Esophagus muscularis mucosa (tissue), 4 donors: Measurements from ENCODE around the gene CEP192. TPM values are rescaled to one million over a fixed set of nuclear protein-coding genes. Genes with fewer than 3 reads are reported as not detected.

Experiments
- DNase-seq: peaks from one replicate; pipeline ENCODE4 v3.0.0-alpha.2; 2017; ENCODE audit errors: extremely low spot score
- H3K27ac ChIP-seq, 4 donors: fragments of 200-600 bp; sonication (generic); replicated peaks in 1 of 4; 1 replicate in 3 of 4; 2 replicates in 1 of 4; pipeline ENCODE4 v1.5.1; 2016 to 2019; ENCODE audit warnings: mild to moderate bottlenecking in 1 of 4
- H3K27me3 ChIP-seq, 4 donors: fragments of 200-600 bp; sonication (generic); one replicate each; pipeline versions ENCODE4 v1.5.1 to v1.6.0; 2016 to 2019
- H3K36me3 ChIP-seq, 4 donors: fragments of 200-600 bp; sonication (generic); one replicate each; pipeline ENCODE4 v1.5.1; 2016 to 2019
- H3K4me1 ChIP-seq, 4 donors: fragments of 200-600 bp; sonication (generic); one replicate each; pipeline ENCODE4 v1.5.1; 2016 to 2019
- H3K4me3 ChIP-seq, 4 donors: fragments of 200-600 bp; sonication (generic); 1 replicate in 2 of 4; 2 replicates in 2 of 4; pipeline ENCODE4 v1.5.1; 2016 to 2019; ENCODE audit warnings: mild to moderate bottlenecking in 4 of 4, moderate library complexity in 1 of 4
- H3K9me3 ChIP-seq, 4 donors: fragments of 200-600 bp; sonication (generic); 1 replicate in 3 of 4; 2 replicates in 1 of 4; pipeline ENCODE4 v1.5.1; 2016 to 2019
- CTCF ChIP-seq, 3 experiments: fragments of 200-600 bp in 2 of 3; fragments of 450-650 bp in 1 of 3; sonication (generic) in 2 of 3; IDR thresholded peaks; one replicate each; pipeline ENCODE4 v1.5.1; 2017 to 2019; ENCODE audit warnings: antibody characterized with exemption in 3 of 3, mild to moderate bottlenecking in 2 of 3, moderate library complexity in 1 of 3
- EP300 ChIP-seq: sonication (generic); formaldehyde crosslinking; IDR thresholded peaks from one replicate; pipeline ENCODE4 v1.6.1; 2017; ENCODE audit warnings: antibody characterized with exemption
- POLR2A ChIP-seq: fragments of 450-650 bp; IDR thresholded peaks from one replicate; pipeline ENCODE4 v1.6.1; 2017; ENCODE audit warnings: antibody characterized with exemption, moderate library complexity, mild to moderate bottlenecking, low read depth
- POLR2AphosphoS5 ChIP-seq, 2 donors: sonication (generic); formaldehyde crosslinking; IDR thresholded peaks; one replicate each; pipeline ENCODE4 v1.6.1; 2017; ENCODE audit warnings: antibody characterized with exemption in 2 of 2
- WGBS: methylation state at CpG from one replicate; pipeline ENCODE4 v1.1.5; 2018; 5-methylcytosine and 5-hydroxymethylcytosine counted together
- intact Hi-C: fragments of 100-400 bp; cut with DNase I; formaldehyde crosslinking; loops from one replicate; pipeline ENCODE4 v1.15.1; 2023
- total RNA-seq, 4 donors: library from RNA; depleted of rRNA; stranded (reverse); fragments of >200 nt; gene quantifications; one replicate each; pipeline versions ENCODE4 v1.1.0 to v1.2.1, GENCODE V29; 2016

The CEP192 gene
- total RNA-seq, 4 donors from 2014 or later = 18.7 to 21.6 (median 19.6) TPM

DNA sequence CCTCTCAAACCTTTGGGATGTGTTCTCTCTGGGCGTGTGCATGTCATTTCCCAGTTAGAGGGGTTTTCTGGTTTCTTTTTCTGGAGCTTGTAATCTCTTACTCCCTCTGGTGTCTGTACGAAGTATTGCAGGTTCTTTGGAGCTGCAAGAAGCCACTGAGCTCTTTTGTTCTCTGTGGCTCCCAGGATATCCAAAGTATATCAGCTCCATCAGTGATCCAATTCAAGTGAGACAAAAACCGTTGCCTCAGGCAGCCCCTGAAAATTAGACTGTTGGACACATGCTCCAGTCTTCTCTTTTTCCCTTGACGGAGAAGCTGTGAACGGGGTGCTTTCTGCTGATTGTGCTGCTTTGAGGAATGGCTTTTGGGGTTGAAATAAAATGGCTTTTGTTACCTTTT lies 168.4 kb downstream of the CEP192 start:
- intact Hi-C loops = no loop called here
- H3K36me3 ChIP-seq = no peaks in the 10 kb centered on the region
- no peak overlapping the region for H3K27ac ChIP-seq
- no peaks in the 10 kb centered on the region for H3K27me3 ChIP-seq
- 41% methylated on average over 5 of the region's 5 CpGs for WGBS
- no peaks in the 10 kb centered on the region for H3K4me1 ChIP-seq
- TF ChIP-seq CTCF (IDR thresholded peaks at IDR 0.05) = peak; percentile 65 to 85 (median 66)
- TF ChIP-seq POLR2AphosphoS5 (IDR thresholded peaks at IDR 0.05) = no peak
- H3K4me3 ChIP-seq = no peak overlapping the region
- no peak for DNase-seq
- peaks cover 0 to 36% (median 22%) of the 10 kb centered on the region in 4 donors for H3K9me3 ChIP-seq

DNA sequence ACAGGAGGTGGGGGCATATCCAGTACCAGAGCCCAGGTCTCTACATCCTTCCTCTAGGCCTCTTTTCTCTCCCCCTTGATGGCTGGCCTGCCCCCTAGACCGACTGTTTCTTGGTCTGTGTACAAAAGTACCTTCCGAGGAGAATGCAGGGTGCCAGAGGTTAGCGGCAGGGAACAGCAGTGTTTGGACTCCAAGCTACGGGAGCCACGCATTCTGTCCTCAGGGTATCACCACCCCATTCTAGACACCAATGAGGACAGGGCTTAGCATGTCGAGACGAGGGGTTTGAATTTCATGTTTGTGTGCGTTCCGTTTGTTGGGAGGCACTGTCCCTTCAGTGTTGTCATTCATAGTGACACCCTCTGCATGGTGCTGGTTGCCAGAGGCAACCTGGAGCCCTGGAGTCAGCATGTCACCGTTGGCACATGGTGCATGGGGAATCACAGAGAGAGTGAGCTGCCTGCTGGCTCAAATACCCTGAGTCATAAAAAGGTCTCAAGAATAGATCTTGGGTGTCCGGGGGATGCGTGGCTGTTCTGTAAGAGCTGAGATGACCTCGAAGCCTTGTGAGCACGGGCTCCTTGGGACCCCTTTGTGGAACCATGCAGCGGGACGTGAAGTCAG lies 170.2 kb downstream of the CEP192 start:
- H3K27ac ChIP-seq = no peak overlapping the region
- H3K27me3 ChIP-seq = no peaks in the 10 kb centered on the region
- 94% methylated on average over 13 of the region's 16 CpGs for WGBS
- TF ChIP-seq EP300 (no peak), POLR2AphosphoS5 (IDR thresholded peaks at IDR 0.05) (no peak), POLR2A (no peak), CTCF (IDR thresholded peaks at IDR 0.05) (no peak)
- intact Hi-C loops = no loop called here
- DNase-seq = no peak
- no peak overlapping the region for H3K4me3 ChIP-seq
- H3K9me3 ChIP-seq = peaks cover 0 to 24% (median 18%) of the 10 kb centered on the region in 4 donors
- no peaks in the 10 kb centered on the region for H3K4me1 ChIP-seq
- H3K36me3 ChIP-seq = no peaks in the 10 kb centered on the region

GRCh38 chr18:13163167-13163927 lies 172.2 kb downstream of the CEP192 start:
- WGBS = 90% methylated on average over 12 of the region's 12 CpGs
- no peak for DNase-seq
- TF ChIP-seq POLR2AphosphoS5 (IDR thresholded peaks at IDR 0.05) (no peak), POLR2A (no peak), CTCF (IDR thresholded peaks at IDR 0.05) (no peak), EP300 (no peak)
- H3K27me3 ChIP-seq = no peaks in the 10 kb centered on the region
- no peak overlapping the region for H3K4me3 ChIP-seq
- H3K4me1 ChIP-seq = no peaks in the 10 kb centered on the region
- no peak overlapping the region for H3K27ac ChIP-seq
- H3K9me3 ChIP-seq = peaks cover 0 to 5% (median 1%) of the 10 kb centered on the region in 4 donors
- H3K36me3 ChIP-seq = no peaks in the 10 kb centered on the region
- intact Hi-C loops = no loop called here

GRCh38 chr18:13164406-13164805 lies 173.2 kb downstream of the CEP192 start:
- H3K36me3 ChIP-seq = no peaks in the 10 kb centered on the region
- TF ChIP-seq CTCF (IDR thresholded peaks at IDR 0.05) (no peak), EP300 (no peak), POLR2AphosphoS5 (IDR thresholded peaks at IDR 0.05) (no peak), POLR2A (no peak)
- H3K27me3 ChIP-seq = no peaks in the 10 kb centered on the region
- H3K4me1 ChIP-seq = no peaks in the 10 kb centered on the region
- H3K4me3 ChIP-seq = no peak overlapping the region
- WGBS = 93% methylated on average over 8 of the region's 13 CpGs
- DNase-seq = no peak
- no peaks in the 10 kb centered on the region for H3K9me3 ChIP-seq
- H3K27ac ChIP-seq = no peak overlapping the region
- intact Hi-C loops = no loop called here
